Measurements from ENCODE around the gene SFXN1.

GRCh38 chr5:175467983-175468690 lies 10.2 kb upstream of the SFXN1 start:
- no peak for TF ChIP-seq CTCF (conservative IDR thresholded peaks at IDR 0.05; ENCODE audit: low read length)
- no peak for TF ChIP-seq EZH2phosphoT487 (IDR thresholded peaks at IDR 0.05; ENCODE audit: borderline replicate concordance, low read depth, low read length)
